HG02885 (cell line): ENCODE data around the gene KCNK10.

ENCODE experiments used
- ATAC-seq: cut with Tn5 transposase; IDR thresholded peaks from one replicate; pipeline ENCODE4 v1.9.1; 2021; ENCODE audit warnings: mild to moderate bottlenecking; ENCODE audit not compliant: unreplicated experiment, poor library complexity

KCNK10 gene, protein sequence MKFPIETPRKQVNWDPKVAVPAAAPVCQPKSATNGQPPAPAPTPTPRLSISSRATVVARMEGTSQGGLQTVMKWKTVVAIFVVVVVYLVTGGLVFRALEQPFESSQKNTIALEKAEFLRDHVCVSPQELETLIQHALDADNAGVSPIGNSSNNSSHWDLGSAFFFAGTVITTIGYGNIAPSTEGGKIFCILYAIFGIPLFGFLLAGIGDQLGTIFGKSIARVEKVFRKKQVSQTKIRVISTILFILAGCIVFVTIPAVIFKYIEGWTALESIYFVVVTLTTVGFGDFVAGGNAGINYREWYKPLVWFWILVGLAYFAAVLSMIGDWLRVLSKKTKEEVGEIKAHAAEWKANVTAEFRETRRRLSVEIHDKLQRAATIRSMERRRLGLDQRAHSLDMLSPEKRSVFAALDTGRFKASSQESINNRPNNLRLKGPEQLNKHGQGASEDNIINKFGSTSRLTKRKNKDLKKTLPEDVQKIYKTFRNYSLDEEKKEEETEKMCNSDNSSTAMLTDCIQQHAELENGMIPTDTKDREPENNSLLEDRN

DNA sequence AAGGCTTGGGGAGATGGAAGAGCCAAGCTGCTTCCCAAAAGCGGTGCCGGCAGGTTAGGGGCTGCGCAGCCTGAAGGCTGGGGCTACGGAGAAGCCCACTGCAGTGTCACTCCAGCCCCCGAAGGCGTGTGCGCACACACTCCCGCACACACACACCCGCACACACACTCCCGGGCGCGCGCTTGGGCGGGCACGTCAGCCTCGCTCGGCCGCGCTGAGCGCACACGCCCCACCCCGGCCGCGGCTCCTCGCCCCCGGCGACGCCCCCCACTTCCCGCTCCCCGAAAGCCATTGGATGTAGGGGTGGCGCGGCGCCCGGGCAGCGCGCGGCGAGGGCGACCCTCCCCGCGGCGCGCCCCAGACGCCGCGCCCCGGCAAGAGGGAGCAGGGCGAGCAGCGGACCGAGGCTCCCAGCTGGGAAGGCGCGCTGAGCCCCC, at the start of gene KCNK10:
KCNK10 (minus strand) TSS at position 184 of the 437 bp plus-strand sequence. CDS start 471 bp downstream, outside the sequence.
- peak; percentile 39 for ATAC-seq

DNA sequence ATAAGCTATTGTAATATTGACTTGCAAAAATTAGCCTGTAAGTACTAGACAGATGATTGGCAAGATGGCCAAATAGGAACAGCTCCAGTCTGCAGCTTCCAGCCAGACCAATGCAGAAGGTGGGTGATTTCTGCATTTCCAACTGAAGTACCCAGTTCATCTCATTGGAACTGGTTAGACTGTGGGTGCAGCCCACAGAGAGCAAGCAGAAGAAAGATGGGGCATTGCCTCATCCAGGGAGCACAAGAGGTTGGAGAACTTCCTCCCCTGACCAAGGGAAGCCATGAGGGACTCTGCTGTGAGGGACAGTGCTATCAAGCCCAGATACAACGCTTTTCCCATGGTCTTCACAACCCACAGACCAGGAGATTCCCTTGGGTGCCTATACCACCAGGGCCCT, 46.4 kb upstream of the KCNK10 start:
- no peak for ATAC-seq

DNA sequence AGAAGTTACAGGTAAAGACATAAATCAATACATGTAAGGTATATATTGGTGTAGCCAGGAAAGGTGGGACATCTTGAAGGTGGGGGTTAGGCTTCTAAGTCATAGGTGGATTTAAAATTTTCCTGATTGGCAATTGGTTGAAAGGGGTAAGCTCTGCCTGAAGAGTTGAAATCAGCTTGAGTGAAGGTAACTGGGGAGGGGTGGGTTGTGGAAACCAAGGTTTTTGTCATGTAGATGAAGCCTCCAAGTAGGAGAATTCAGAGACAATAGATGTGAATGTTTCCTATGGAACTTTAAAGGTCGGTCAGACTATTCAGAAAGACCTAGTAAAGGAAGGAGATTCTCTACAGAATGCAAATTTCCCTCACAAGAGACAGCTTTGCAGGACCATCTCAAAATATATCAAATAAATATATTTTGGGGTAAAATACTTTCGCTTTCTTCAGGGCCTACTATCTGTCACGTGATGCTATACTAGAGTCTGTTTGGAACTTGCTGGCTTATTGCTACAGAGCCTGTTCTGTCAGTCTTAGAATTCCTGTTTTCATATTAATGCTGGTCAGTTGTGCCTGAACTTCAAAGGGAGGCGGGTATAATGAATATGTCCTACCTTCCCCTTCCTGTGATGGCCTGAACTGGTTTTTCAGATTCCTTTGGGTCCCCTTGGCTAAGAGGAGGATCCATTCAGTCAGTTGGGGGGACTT, 41.8 kb upstream of the KCNK10 start:
- ATAC-seq, result no peak

DNA sequence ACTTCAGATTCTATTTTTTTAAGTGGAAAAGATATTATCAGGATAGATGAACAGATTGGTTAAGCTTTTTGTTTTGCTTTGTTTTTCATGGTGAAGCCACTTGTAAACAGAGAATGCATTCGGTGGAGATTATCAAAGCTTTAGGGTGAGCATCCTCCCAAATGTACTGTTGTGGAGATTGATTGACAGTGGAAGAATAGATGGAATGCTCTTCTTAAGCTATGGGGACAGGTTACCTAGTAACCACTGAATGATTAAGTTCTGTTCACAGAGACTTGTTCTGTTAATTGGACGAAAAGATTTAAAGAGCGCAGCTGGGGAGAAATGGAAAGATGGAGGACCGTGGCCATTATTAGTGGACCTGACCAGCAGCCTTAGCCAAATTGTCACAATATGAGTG, 40.6 kb upstream of the KCNK10 start:
- no peak for ATAC-seq

DNA sequence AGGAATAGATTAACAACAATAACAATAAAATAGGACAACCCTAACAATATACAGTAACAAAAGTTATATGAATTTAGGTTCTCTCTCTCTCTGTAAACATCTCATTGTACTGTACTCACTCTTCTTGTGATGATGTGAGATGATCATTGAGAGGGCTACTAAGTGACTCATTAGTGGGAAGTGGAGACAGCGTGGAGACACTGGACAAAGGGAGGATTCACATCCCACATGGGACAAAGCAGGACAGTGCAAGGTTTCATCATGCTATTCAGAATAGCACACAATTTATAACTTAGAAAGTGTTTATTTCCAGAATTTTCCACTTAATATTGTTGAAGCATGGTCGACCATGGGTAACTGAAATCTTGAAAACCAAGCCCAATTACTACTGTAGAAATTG, 36.4 kb upstream of the KCNK10 start:
- no peak for ATAC-seq

DNA sequence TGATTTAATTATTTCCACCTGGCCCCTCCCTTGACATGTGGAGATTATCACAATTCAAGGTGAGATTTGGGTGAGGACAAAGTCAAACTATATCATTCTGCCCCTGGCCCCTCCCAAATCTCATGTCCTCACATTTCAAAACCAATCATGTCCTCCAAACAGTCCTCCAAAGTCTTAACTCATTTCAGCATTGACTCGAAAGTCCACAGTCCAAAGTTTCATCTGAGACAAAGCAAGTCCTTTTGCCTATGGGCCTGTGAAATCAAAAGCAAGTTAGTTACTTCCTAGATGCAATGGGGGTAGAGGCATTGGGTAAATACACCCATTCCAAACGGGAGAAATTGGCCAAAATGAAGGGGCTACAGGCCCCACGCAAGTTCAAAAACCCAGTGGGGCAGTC, 31.3 kb upstream of the KCNK10 start:
- no peak for ATAC-seq

DNA sequence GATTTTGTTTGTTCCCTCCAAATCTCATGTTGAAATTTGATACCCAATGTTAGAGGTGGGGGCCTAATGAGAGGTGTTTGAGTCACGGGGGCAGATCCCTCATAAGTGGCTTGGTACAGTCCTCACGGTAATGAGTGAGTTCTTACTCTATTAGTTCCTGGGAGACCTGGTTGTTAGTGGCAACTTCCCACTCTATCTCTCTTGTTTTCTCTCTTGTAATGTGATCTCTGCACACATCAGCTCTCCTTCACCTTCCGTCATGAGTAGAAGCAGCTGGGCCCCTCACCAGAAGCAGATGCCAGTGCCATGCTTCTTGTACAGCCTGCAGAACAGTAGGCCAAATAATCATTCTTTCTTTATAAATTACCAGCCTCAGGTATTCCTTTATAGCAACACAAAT, 29.6 kb upstream of the KCNK10 start:
- ATAC-seq, result no peak

DNA sequence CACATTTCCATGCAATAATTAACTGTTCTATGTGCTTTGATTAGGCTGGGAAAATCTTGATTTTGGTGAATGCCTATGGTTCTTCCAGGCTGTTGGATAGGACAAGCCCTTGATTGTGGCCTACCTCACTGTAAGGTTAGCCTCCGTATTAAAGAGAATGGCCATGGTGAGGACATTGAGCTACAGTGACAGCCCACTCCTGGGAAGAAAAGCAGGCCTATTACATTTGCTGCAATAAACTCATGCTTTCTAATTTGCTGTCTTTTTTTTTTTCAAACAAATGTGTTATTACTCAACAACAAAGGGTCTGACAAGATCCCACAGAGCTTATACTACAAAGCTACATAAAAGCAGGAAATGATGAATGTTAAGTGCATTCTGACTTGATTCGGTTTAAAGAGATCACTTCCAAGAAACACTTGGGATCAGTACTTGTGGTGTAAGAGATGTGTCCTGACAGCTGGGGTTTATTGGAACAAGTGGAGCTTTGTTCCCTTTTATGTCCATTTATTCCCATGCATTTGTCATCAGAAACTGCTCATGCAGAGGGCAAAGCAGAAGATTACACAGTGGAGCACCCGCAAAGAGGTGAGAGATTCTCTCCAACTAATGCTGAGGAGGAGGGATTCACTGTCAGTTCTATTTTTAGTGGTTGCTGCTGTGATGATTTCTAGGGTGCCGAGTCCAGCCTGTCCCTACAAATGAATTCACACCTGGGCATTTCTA, 29.1 kb upstream of the KCNK10 start:
- ATAC-seq, result no peak

DNA sequence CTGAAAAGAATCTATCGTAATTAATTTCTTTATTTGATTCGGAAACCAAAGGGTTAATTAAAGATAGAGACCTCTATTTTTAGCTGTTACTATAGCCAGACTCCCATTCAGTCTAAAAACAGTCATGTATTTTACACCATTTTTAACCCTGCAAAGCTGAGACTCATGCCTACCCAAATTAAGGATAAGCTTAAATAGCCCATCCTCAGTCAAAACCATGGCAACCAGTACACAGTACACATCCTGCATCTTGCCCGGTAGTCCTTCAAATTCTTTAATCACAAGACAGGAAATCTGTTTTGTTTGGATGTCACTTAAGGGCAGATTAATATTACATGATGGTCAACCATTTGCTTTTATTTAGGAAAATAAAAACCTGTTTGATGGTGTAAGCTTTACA, 25.5 kb upstream of the KCNK10 start:
- no peak for ATAC-seq

DNA sequence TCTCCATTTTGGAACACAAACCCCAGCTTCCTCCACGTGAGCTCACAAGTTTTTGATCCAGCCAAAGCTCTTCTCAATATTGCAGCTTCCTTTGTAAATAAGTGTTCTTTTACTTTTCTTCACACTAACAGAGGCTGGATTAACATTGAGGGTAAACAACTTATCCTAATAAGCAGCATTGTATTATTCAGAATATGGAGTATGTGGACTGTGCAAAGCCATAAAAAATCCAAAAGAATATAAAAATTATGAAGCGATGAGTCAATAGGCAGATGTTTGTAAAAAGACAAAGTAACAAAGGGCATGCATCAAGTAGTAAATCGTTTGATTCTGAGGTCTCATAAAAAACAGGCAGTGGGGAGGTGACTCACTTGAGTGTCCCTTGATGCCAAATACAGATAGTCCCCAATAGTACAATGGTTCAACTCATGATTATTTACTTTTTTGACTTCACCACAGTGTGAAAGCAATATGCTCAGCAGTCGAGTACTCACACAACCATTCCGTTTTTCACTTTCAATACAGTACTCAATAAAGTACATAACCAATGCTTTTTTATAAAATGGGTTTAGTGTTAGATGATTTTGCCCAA, 23.1 kb upstream of the KCNK10 start:
- ATAC-seq, result no peak

DNA sequence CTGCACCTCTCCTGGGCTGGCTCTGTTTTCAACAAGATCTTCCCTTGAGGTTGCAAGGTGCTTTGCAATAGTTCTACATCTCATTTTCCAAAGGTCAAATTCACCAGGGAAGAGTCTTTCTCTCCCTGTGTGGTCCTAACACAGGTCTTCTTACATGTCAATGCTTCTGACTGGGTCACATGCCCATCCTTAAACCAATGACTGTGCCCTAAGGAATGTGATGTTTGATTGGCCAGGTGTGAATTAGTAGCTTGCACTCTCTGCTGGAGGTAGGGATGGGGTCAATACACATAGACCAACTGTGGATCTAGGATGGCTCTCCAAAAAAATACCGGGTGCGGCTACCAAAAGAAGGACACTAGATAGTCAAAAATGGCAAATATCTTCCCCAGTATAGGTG, 19.9 kb upstream of the KCNK10 start:
- no peak for ATAC-seq

DNA sequence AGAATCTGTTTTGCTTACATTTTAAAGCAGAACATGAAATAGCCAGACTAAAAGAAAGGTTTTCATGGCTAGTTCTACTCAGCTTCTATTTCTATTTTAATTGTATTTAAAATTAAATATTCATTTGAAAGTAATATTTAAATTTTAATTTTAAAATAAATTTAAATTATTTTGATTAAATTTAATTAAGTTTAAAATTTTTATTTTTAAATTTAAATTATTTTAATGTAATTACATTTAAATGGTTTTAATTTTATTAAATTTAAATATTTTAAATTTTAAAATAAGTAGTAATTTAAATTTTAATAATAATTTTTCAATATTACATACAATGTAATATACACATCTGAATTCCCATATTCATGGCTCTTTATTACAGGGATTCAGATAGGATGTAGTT, 17.3 kb upstream of the KCNK10 start:
- no peak for ATAC-seq

DNA sequence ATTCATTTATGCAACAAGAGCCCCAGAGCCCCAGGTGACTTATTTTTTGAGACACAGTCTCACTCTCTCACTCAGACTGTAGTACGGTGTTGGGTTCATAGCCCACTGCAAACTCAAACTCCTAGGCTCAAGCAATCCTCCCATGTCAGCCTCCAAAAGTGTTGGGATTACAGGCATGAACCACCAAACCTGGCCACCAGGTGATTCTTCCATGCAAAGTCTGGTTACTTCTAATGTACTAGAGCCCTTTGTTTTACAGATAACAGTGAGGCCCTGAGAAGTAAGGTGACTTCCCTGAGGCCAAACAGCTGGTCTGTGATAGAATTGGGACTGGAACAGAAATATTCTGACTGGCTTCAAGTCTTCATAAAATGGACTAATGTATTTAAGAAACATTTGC, 10.0 kb upstream of the KCNK10 start:
- no peak for ATAC-seq

DNA sequence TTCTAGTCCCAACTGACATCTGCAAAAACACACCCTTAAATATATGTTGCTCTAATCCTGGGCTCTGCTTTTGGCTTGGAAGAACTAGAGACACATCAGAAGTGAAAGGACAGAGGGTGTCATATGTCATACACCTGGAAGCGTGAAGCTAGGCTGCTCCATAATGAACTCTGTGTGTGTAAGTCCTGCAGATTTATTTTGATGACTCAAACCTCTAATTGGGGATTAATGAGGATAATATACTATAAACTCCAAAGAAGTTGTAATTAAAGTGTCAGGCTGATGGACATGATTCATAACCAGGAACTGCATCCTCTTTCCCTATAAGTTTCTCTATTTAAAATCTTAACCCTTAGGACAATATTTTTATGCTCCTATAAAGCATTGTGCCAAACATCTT, 4.4 kb upstream of the KCNK10 start:
- ATAC-seq, result no peak

DNA sequence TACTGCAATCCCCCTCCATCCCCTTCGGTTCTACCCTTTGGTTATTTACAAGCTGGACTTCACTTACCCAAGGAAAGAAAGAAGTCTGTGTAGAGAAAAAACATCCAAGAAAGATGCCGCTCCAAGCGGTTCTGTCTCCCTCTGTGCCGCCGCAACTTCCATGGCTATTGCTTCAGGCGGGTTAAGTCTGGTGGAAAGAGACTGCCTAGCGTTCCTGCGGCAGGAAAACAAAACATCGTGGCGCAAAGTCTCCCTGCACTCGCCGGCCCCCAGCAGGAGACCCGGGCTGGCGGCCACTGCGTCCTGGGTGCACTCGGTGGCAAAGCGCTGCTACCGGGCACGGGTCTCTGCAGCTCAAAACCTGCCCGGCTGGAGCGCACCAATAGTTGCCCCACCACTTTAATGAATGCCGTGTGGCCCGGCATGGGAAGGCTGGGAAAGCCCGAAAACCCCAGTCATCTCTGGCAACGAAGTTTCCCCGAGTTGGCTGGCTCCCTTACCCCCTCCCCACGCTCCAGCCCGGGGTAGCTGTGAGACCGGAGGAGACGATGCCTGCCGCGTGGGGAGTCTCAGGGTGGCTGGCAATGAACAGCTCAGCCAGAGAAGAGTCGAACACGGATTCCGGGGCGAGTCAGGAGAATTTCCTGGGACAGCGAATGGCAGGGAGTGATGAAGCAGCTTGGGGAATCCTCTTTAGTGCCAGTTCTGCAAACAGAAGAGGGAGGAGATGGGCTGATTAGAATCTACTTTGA, 3.5 kb upstream of the KCNK10 start:
- no peak for ATAC-seq

DNA sequence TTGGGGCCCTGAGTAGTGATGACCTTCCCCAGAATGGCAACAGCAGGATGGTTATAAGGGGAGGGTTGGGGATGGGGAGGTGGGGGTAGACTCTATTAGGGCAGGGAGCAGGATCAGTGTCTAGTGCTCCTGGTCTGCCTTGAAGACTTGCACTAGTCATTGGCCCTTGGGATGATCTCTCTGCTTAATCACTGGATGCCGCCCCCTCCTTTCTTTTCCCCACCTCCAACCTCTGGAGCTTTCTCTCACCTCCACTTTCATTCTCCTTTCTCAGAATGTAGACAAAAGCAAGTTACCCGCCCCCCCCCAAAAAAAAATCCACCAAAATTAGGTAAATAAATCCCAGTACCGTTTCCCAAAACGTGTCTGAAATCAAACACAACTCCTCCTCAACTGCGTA, 2.8 kb upstream of the KCNK10 start:
- ATAC-seq, result no peak

DNA sequence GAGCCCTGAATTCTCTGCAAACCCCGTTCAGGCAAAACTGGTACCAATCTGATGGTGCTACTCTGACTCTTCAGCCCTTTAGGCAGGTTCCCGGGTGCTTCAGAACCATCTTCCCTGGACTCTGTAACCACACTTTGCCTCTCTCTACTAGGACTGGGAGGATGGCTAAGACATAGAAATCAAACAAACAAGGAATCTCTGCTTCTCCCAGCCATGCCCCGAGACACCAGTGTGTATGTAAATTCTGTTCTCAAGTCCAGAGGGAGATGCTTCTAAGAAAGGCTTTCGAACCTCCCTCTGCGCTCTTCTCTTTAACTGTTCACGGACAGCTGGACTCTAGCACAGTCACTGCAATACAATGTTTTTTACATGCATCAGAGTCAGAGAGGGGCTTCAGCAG, 1.9 kb upstream of the KCNK10 start:
- ATAC-seq, result no peak

DNA sequence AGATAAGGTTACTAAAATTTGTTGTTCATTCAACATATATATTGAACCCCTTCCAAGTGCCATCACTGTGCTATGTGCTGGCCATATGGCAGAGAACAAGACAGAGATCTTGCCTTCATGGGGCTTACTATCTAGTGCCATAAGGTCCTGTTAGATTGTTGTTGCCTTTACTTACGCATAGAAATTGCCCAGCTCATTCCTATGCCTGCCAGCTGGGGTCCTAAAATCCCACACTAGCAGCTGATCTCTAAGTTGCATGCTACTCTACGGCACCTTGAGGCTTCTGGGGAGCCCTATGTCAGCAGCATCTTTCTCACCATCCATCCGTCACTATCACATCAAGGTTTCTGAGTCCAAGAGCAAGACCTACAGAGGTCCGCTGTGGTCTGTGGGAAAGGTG, 1.4 kb upstream of the KCNK10 start:
- no peak for ATAC-seq

DNA sequence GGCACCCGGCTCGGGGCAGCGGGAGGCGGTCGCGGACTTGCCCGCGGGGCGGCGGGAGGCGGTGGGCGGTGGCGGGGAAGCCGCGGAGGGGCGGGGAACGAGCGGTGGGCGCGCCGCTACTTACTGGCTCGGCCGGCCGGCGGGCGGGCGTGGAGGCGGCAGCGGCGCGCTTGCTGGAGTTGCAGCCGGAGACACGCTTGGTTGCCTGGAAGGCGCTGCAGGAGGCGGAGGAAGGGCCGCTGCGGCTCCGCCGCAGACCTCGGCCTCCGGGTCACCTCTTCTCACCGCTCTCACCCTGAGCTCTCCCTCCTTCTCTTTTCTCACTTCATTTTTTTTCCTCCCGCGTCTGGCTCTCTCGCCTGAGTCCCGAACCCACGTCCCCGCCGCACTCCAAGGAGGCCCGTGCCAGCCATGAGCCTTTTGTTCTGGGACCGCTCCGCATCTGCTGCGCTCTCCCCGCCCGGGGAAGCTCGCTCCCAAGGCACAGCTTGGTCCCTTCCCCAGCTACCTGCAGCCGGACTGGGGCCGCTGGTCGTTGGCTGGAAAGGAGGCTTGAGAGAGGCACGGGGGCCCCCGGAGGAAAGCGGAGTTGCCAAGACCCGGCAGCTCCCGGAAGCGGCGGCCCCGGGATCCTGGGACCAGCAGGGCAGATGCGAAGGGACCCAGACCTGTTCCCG, 592 bp upstream of the KCNK10 start:
- ATAC-seq, result peak; percentile 92
